H1 (cell line): ENCODE measurements around the gene POLD1. TPM values are rescaled to one million over a fixed set of nuclear protein-coding genes. Genes with fewer than 3 reads are reported as not detected.

Source experiments
- CTCF ChIA-PET: fragments of 300-600 bp; sonication (Branson Sonifier 250); formaldehyde crosslinking; loops from one replicate; lab custom pipeline; 2021; ENCODE audit not compliant: partially characterized antibody; lab: Charles Lee
- POLR2A ChIA-PET: fragments of 300-600 bp; sonication (Branson Sonifier 250); formaldehyde crosslinking; loops from one replicate; lab custom pipeline; 2021; ENCODE audit warnings: inconsistent platforms; ENCODE audit not compliant: partially characterized antibody; lab: Charles Lee
- DNase-seq, 2 experiments: peaks; one replicate each; pipeline versions ENCODE4 v3.0.0 to v3.0.0-alpha.2; 2010 to 2022; ENCODE audit warnings: low spot score in 2 of 2, low read depth in 1 of 2, mixed read lengths in 1 of 2
- FAIRE-seq: peaks from 2 replicates; lab custom pipeline; 2011; peaks lifted over from hg19 to GRCh38; lab: Jason Lieb, UNC
- H2AFZ ChIP-seq: 2 replicates; pipeline ENCODE4 v1.8.1; 2012; ENCODE audit warnings: low read length, inconsistent platforms
- H2AK5ac ChIP-seq: 2 replicates; pipeline ENCODE4 v1.6.1; 2013; ENCODE audit warnings: low read depth, low read length
- H2BK120ac ChIP-seq: replicated peaks from 2 replicates; pipeline ENCODE3; 2013; ENCODE audit warnings: low read depth, low read length, inconsistent platforms
- H2BK12ac ChIP-seq: 2 replicates; pipeline ENCODE4 v1.6.1; 2013; ENCODE audit warnings: low read depth, low read length
- H2BK15ac ChIP-seq: 2 replicates; pipeline ENCODE4 v1.6.1; 2013; ENCODE audit warnings: low read length
- H2BK20ac ChIP-seq: 2 replicates; pipeline ENCODE4 v1.6.1; 2013; ENCODE audit warnings: low read length
- H2BK5ac ChIP-seq: 2 replicates; pipeline ENCODE4 v1.6.1; 2013; ENCODE audit warnings: low read depth, low read length
- H3K14ac ChIP-seq: 2 replicates; pipeline ENCODE4 v1.6.1; 2013; ENCODE audit warnings: inconsistent platforms; ENCODE audit not compliant: insufficient read length
- H3K18ac ChIP-seq: 2 replicates; pipeline ENCODE4 v1.6.1; 2013; ENCODE audit warnings: low read length; ENCODE audit errors: extremely low read depth
- H3K23ac ChIP-seq: 2 replicates; pipeline ENCODE4 v1.6.1; 2013; ENCODE audit warnings: inconsistent platforms; ENCODE audit not compliant: insufficient read length
- H3K23me2 ChIP-seq: 2 replicates; pipeline ENCODE4 v1.6.1; 2013; ENCODE audit warnings: low read depth, low read length
- H3K27ac ChIP-seq: 2 replicates; pipeline ENCODE4 v1.6.1; 2011; ENCODE audit warnings: low read depth, low read length, inconsistent platforms
- H3K27me3 ChIP-seq, 4 experiments: replicated peaks in 1 of 4; 1 replicate in 1 of 4; 2 replicates in 3 of 4; pipeline versions ENCODE4 v1.6.1 to v1.8.1; 2011 to 2013; ENCODE audit warnings: low read length in 3 of 4, mild to moderate bottlenecking in 3 of 4, inconsistent platforms in 2 of 4, mixed read lengths in 2 of 4, moderate library complexity in 1 of 4; ENCODE audit not compliant: control insufficient read depth in 3 of 4, insufficient read depth in 3 of 4; ENCODE audit errors: extremely low read depth in 1 of 4
- H3K36me3 ChIP-seq, 4 experiments: 2 replicates each; pipeline versions ENCODE4 v1.6.1 to v1.8.1; 2011 to 2013; ENCODE audit warnings: mild to moderate bottlenecking in 4 of 4, low read length in 3 of 4, moderate library complexity in 2 of 4, control low read depth in 1 of 4, inconsistent platforms in 1 of 4; ENCODE audit not compliant: insufficient read depth in 4 of 4, control insufficient read depth in 2 of 4
- H3K4ac ChIP-seq: replicated peaks from 2 replicates; pipeline ENCODE3; 2013; ENCODE audit warnings: low read length, low read depth, mixed read lengths, inconsistent platforms; ENCODE audit not compliant: insufficient read length
- H3K4me1 ChIP-seq, 4 experiments: replicated peaks in 1 of 4; 1 replicate in 1 of 4; 2 replicates in 3 of 4; pipeline versions ENCODE4 v1.6.1 to v1.8.1; 2011 to 2013; ENCODE audit warnings: low read length in 3 of 4, inconsistent platforms in 2 of 4, mixed read lengths in 1 of 4; ENCODE audit not compliant: insufficient read depth in 4 of 4, control insufficient read depth in 3 of 4
- H3K4me2 ChIP-seq, 2 experiments: 2 replicates each; pipeline versions ENCODE4 v1.6.1 to v1.8.1; 2011 to 2013; ENCODE audit warnings: low read depth in 2 of 2, low read length in 2 of 2, control low read depth in 1 of 2, inconsistent platforms in 1 of 2, mild to moderate bottlenecking in 1 of 2; ENCODE audit not compliant: insufficient read depth in 1 of 2
- H3K4me3 ChIP-seq, 4 experiments: fragments of 200-600, 300-600 bp in 1 of 4; sonication (generic), shearing (Covaris generic), sonication (Bioruptor Twin) in 1 of 4; 2 replicates each; pipeline versions ENCODE4 v1.5.1 to v1.8.1; 2011 to 2016; ENCODE audit warnings: low read length in 4 of 4, low read depth in 3 of 4, control low read depth in 2 of 4, inconsistent platforms in 2 of 4, mild to moderate bottlenecking in 2 of 4, mixed read lengths in 1 of 4, moderate library complexity in 1 of 4; ENCODE audit not compliant: insufficient read depth in 2 of 4; ENCODE audit errors: extremely low read depth in 1 of 4
- H3K56ac ChIP-seq: replicated peaks from 2 replicates; pipeline ENCODE3; 2013; ENCODE audit warnings: low read depth, mild to moderate bottlenecking, mixed read lengths, low read length, inconsistent platforms; ENCODE audit not compliant: insufficient read length
- H3K79me1 ChIP-seq: 2 replicates; pipeline ENCODE4 v1.6.1; 2013; ENCODE audit warnings: low read depth, low read length, control low read depth
- H3K79me2 ChIP-seq, 2 experiments: 2 replicates each; pipeline versions ENCODE4 v1.6.1 to v1.8.1; 2012 to 2013; ENCODE audit warnings: low read length in 2 of 2, mild to moderate bottlenecking in 2 of 2, inconsistent platforms in 1 of 2; ENCODE audit not compliant: insufficient read depth in 2 of 2, control insufficient read depth in 1 of 2
- H3K9ac ChIP-seq, 4 experiments: replicated peaks in 1 of 4; 1 replicate in 1 of 4; 2 replicates in 3 of 4; pipeline versions ENCODE4 v1.6.1 to v1.8.1; 2011 to 2013; ENCODE audit warnings: low read depth in 3 of 4, low read length in 3 of 4, control low read depth in 2 of 4, mild to moderate bottlenecking in 2 of 4, moderate library complexity in 2 of 4, inconsistent platforms in 1 of 4; ENCODE audit errors: extremely low read depth in 1 of 4
- H3K9me3 ChIP-seq, 2 experiments: 2 replicates each; pipeline versions ENCODE4 v1.6.1 to v1.8.1; 2012 to 2013; ENCODE audit warnings: mild to moderate bottlenecking in 2 of 2, moderate library complexity in 2 of 2, control low read depth in 1 of 2, inconsistent platforms in 1 of 2, low read depth in 1 of 2, low read length in 1 of 2, mixed read lengths in 1 of 2; ENCODE audit not compliant: insufficient read depth in 2 of 2
- H4K20me1 ChIP-seq, 2 experiments: replicated peaks in 1 of 2; 2 replicates each; pipeline versions ENCODE3 to v1.8.1; 2011 to 2013; ENCODE audit warnings: inconsistent platforms in 2 of 2, low read length in 2 of 2, mild to moderate bottlenecking in 1 of 2; ENCODE audit not compliant: insufficient read depth in 2 of 2, control insufficient read depth in 1 of 2
- H4K5ac ChIP-seq: 2 replicates; pipeline ENCODE4 v1.6.1; 2013; ENCODE audit warnings: low read length, low read depth, mixed read lengths, inconsistent platforms; ENCODE audit not compliant: insufficient read length
- H4K8ac ChIP-seq: 2 replicates; pipeline ENCODE4 v1.8.0; 2013; ENCODE audit warnings: mild to moderate bottlenecking, moderate library complexity, low read length, inconsistent platforms; ENCODE audit not compliant: insufficient read depth; ENCODE audit errors: extremely low read depth
- H4K91ac ChIP-seq: replicated peaks from 2 replicates; pipeline ENCODE3; 2013; ENCODE audit warnings: low read length, mixed read lengths, inconsistent platforms; ENCODE audit not compliant: insufficient read length
- EZH2 ChIP-seq: fragments of 200-600 bp; sonication (generic); IDR thresholded peaks from 2 replicates; pipeline ENCODE4 v1.7.1; 2012; ENCODE audit warnings: low read depth, mild to moderate bottlenecking, moderate library complexity, low read length, inconsistent platforms; ENCODE audit not compliant: severe bottlenecking
- FOSL1 ChIP-seq: IDR thresholded peaks from 2 replicates; pipeline ENCODE4 v1.6.1; 2011; ENCODE audit warnings: mild to moderate bottlenecking, low read depth, low read length, moderate library complexity; ENCODE audit not compliant: insufficient read depth
- HDAC6 ChIP-seq: IDR thresholded peaks from one replicate; pipeline ENCODE4 v1.7.1; 2012; ENCODE audit warnings: low read depth, mild to moderate bottlenecking, inconsistent platforms, low read length, moderate library complexity
- JUN ChIP-seq: IDR thresholded peaks from 2 replicates; pipeline ENCODE4 v1.6.1; 2011; ENCODE audit warnings: low read depth, mild to moderate bottlenecking, improper control_type of control experiment, low read length
- RFX5 ChIP-seq: IDR thresholded peaks from 2 replicates; pipeline ENCODE4 v1.6.1; 2011; ENCODE audit warnings: low read depth, low read length, improper control_type of control experiment, borderline replicate concordance
- RNF2 ChIP-seq: fragments of 200-900, 300-1000 bp; sonication (generic); IDR thresholded peaks from 2 replicates; pipeline ENCODE4 v1.7.1; 2016; ENCODE audit warnings: borderline replicate concordance, low read depth, mild to moderate bottlenecking, antibody characterized with exemption, low read length; ENCODE audit not compliant: poor library complexity, severe bottlenecking; ENCODE audit errors: missing control alignments
- WGBS, 2 experiments: shearing (Covaris generic) in 1 of 2; methylation state at CpG; one replicate each; pipeline versions ENCODE4 v1.1.6 to v1.1.7; 2013 to 2015; ENCODE audit warnings: low lambda C conversion rate in 2 of 2, mixed read lengths in 2 of 2, inconsistent platforms in 1 of 2, low coverage in 1 of 2, missing lambda C conversion rate in 1 of 2; ENCODE audit not compliant: insufficient replicate concordance in 2 of 2, insufficient coverage in 1 of 2, insufficient read length in 1 of 2; ENCODE audit errors: extremely low coverage in 1 of 2, missing lambda C conversion rate in 1 of 2; 5-methylcytosine and 5-hydroxymethylcytosine counted together
- polyA plus RNA-seq, 7 experiments: library from polyadenylated mRNA; depleted of rRNA in 3 of 7; stranded (reverse) in 5 of 7; unstranded in 2 of 7; fragments of >200 nt in 5 of 7; fragments of 200-250 nt in 2 of 7; gene quantifications; 1 replicate in 5 of 7; 2 replicates in 1 of 7; 4 replicates in 1 of 7; pipeline versions ENCODE4 v1.2.1 to v1.2.3, GENCODE V29; 2011 to 2013; ENCODE audit warnings: missing spikeins in 2 of 7, mixed read lengths in 2 of 7
- total RNA-seq: library from RNA; stranded (reverse); fragmentation: NEBNext Ultra II Directional; extraction: Animal tissue kit (Norgen Biotek cat#: 25700); gene quantifications from 2 replicates; pipeline ENCODE4 v1.2.1, GENCODE V29; 2021
- TF ChIP-seq, protein P1 (sequence below): IDR thresholded peaks from 2 replicates; pipeline ENCODE4 v1.6.1; 2012; ENCODE audit warnings: inconsistent platforms

The POLD1 gene
- total and polyA plus RNA-seq, 2 of the 8 experiments (the other 6 are each of a cell fraction or from before 2014, with no cell fraction given), result 141 to 142 TPM

GRCh38 chr19:50432221-50433028, 48.3 kb downstream of the POLD1 start, which contains the start of gene MYBPC2:
MYBPC2 (plus strand) TSS chr19:50432892; CDS start chr19:50432954, 62 bp downstream.
- Histone ChIP-seq H3K23me2 (peaks cover 3% of the 10 kb centered on the region; the same call in 1 of the 2 replicates), H2BK20ac (peak within 1 kb of the TSS; percentile 90; the same call in 1 of the 2 replicates), H3K36me3 (no peaks in the 10 kb centered on the region), H3K4ac (no peak within 1 kb of the TSS), H3K79me2 (no peaks in the 10 kb centered on the region), H3K9ac (peak within 1 kb of the TSS; percentile 14 to 58 (median 28); a peak in 5 of 7 replicates), H4K8ac (peak within 1 kb of the TSS; percentile 89), H3K14ac (no peak within 1 kb of the TSS), H3K27me3 (peaks cover 0 to 19% (median 8%) of the 10 kb centered on the region in 4 experiments; a peak in 4 of 7 replicates), H3K4me3 (peak within 1 kb of the TSS; percentile 52 to 74 (median 62)), H2BK120ac (no peak within 1 kb of the TSS), H4K5ac (peak within 1 kb of the TSS; percentile 87), H3K4me2 (peak within 1 kb of the TSS; percentile 70 to 83), H3K23ac (no peak within 1 kb of the TSS), H3K79me1 (no peaks in the 10 kb centered on the region), H2BK5ac (peak within 1 kb of the TSS; percentile 71), H3K9me3 (no peaks in the 10 kb centered on the region), H2BK12ac (peak within 1 kb of the TSS; percentile 68; the same call in 1 of the 2 replicates), H3K27ac (peak within 1 kb of the TSS; percentile 62), H4K91ac (peak within 1 kb of the TSS; percentile 68), H3K4me1 (peaks cover 2 to 18% (median 13%) of the 10 kb centered on the region in 4 experiments), H2AFZ (peak within 1 kb of the TSS; percentile 14; the same call in 1 of the 2 replicates), H2AK5ac (peak within 1 kb of the TSS; percentile 83; the same call in 1 of the 2 replicates), H3K56ac (no peak within 1 kb of the TSS), H2BK15ac (peak within 1 kb of the TSS; percentile 72; the same call in 1 of the 2 replicates), H4K20me1 (no peaks in the 10 kb centered on the region), H3K18ac (peak within 1 kb of the TSS; percentile 98)
- FAIRE-seq (no peak), DNase-seq (no peak)
- TF ChIP-seq RFX5 (peak; percentile 10; the same call in 1 of the 2 replicates), FOSL1 (no peak), EZH2 (no peak), HDAC6 (no peak), JUN (no peak), RNF2 (no peak)
- TF ChIP-seq, protein P1, sequence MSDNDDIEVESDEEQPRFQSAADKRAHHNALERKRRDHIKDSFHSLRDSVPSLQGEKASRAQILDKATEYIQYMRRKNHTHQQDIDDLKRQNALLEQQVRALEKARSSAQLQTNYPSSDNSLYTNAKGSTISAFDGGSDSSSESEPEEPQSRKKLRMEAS, result no peak
- WGBS, 2 experiments, result 17% methylated on average over 24 of the region's 40 CpGs; no CpG with 5 or more reads in 1 of the 2 experiments
- ChIA-PET POLR2A (interaction anchor here (0.9 to 2.0 kb wide), 5 partner anchors 11 to 100 kb away, joined by 3 to 8 read pairs (median 3); partner anchors contain the start of gene SPIB), CTCF (no interaction called here)
